HG02885 (cell line): ENCODE data around the gene PITPNB.

Source experiments
- ATAC-seq: cut with Tn5 transposase; IDR thresholded peaks from one replicate; pipeline ENCODE4 v1.9.1; 2021; ENCODE audit warnings: mild to moderate bottlenecking; ENCODE audit not compliant: unreplicated experiment, poor library complexity

Gene PITPNB

DNA sequence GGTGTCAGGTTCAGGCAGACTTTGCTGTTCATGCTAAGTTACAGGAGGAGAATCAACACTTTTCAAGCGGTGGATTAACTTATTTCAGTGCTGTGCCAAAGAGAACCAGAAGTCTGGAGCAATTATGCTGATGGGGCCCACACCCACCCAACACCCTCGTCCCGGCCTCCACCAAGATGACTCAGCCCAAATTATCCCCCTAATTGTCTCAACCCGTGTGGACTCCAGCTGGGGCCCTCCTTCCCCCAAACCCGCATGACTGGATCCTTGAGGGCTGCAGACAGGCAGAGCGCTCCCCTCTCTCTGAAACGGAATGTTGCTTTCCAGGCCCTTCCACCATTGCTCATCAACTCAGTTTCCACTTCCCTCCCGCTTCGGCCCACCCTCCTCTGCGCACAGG lies 82.9 kb downstream of the PITPNB start:
- no peak for ATAC-seq

DNA sequence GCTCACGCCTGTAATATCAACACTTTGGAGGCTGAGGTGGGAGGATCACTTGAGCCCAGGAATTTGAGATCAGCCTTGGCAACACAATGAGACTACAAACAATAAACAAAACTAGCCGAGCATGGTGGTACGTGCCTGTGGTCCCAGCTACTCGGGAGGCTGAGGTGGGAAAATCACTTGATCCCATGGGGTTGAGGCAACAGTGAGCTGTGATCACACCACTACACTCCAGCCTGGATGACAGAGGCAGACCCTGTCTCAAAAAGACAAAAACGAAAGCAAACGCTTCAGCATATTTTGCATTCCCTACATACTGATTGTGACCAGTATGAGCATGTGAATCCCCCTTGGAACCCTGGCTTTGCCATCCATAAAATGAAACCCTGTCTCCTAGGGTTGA lies 83.6 kb downstream of the PITPNB start:
- no peak for ATAC-seq

DNA sequence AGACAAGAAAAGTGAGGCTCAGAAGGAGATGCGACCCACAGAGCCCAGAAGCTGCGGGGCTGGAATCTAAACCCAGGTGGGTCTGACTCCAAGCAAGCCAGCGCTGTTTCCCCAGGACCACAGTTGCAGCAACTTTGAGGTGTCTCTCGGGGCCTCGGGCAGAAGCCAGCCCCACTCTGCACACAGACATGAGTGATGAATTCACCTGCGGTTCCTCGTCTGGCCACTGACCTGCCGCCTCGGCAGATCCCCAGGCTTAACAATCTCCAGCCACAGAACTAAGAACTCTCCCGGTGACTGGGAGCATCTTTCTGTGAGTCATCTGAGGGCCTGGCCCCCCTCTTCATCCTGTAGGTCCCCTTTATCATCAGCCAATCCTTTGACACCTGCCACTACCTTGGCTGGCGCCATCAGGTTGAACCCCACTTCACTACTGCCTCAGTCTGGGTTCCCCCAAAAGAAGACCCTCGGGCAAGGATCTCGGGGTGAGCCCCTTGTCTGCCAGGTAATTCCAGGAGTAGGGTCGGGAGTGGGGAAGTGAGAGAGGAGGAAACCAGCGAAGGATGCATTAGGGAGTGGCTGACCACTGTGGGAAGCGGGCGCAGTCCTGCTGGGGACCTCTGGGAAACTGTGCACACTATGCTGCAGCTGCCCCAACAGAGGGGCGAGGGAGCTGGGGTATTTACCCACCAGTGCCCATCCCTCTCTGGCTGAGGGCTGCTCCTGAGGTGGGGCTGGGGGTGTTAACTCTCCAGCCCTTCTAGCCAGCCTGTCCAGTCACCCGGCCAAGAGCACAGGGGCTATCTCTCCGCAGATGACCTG lies 84.5 kb downstream of the PITPNB start:
- no peak for ATAC-seq

DNA sequence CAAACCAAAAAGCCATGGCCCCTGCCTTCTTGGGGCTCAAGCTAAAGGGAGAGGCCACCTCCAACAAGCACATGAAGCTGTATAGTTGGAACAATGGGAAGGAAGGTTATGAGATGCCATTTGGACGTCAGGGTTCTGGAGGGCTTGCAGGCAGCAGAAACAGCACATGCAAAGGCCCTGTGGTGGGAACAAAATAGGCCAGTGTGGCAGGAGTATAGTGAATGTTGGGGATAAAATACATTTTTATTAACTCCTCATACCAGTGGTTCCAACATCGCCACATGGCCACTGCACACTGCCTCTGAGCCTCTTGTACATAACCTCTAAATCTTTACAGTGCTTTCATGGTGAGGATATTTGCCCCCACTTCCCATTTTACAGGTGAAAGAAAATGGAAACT lies 85.3 kb downstream of the PITPNB start:
- no peak for ATAC-seq

DNA sequence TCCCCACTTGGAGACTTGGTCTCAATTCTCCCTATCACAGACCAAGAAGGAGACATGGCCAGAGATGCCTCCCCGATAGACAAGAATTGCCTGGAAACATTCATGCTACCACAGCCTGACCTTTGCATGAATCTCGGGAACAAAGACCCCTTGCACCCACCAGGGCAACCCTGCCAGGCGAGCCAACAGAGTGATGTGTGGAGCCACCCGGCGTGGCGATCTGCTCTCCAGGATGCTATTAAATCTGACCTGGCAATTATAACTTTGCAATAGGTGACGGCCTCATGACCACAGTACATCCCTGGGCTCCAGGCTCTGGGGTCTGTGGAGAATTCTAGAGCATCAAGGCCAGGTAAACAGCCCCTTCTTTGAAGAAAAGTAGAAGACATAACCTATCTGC lies 86.5 kb downstream of the PITPNB start:
- no peak for ATAC-seq

DNA sequence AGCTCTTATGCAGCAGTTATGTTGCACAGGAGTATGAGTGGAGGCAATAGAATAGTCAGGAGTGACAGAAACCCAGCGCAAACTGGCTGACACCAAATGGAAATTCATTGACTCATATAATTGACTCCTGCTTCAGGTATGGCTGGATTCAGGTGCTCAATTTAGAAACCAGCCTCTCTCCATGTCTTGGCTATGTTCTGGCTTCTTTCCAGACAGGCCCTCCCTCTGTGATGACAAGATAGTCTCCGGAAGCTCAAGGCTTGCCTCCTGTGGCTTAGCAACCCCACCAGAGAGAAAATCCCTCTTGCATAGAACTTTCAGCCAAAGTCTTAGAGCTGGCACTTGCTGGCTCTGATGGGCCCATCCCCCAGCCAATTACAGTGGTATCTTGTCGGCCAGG lies 89.4 kb downstream of the PITPNB start:
- no peak for ATAC-seq

- ATAC-seq = no peak
These were observed 91.2 kb downstream of the PITPNB start for GRCh38 chr22:27827604-27828587.

GRCh38 chr22:27825174-27825573 lies 93.9 kb downstream of the PITPNB start:
- ATAC-seq = no peak

DNA sequence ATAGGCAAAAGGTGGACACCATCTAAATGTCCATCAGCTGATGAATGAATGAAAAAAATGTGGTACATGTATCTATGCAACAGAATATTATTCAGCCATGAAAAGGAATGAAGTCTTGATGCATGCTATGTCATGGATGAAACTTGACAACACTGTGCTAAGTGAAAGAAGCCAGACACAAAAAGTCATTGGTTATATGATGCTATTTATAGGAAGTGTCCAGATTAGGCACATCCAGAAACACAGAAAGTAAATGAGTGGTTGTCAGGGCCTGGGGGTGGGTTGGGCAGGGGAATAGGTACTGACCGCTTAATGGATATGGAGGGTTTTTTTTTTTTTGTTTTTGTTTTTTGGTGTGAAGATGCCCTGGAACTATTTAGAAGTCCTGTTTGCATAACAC lies 95.8 kb downstream of the PITPNB start:
- no peak for ATAC-seq

GRCh38 chr22:27820896-27821866 lies 97.9 kb downstream of the PITPNB start:
- no peak for ATAC-seq

GRCh38 chr22:27816552-27816951 lies 102.5 kb downstream of the PITPNB start:
- ATAC-seq = no peak

DNA sequence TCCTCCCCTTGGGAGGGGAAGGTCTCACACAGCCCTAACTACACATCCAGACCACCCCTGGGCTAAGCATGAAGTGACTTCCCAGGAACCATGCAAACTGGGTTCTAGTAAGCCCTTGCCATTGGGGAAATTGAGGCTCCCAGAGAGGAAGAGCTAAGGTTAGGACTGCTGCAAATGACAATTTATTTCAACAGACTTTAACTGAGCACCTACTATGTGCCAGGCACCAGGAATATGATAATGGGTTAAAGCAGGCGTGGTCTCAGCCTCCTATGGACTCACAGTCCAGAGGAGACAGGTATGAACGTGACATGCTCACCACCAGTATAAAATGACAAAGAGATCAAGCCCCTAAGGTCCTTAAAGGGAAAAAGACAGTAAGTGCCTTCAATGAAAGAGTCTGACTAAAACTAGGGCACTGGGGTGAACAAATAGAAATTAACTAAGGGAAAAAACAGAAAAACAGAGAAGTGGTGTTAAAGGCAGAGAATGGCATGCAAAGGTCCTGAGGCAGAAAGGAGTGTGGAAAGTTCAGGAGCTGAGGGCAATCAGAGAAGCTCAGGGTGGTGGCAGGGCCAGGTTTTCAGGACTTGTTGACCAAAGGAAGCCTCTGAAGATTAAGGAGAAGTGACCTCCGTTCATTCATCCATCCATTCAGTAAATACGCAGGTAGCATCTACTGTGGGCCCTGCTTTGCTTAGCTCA lies 103.1 kb downstream of the PITPNB start:
- ATAC-seq = no peak

DNA sequence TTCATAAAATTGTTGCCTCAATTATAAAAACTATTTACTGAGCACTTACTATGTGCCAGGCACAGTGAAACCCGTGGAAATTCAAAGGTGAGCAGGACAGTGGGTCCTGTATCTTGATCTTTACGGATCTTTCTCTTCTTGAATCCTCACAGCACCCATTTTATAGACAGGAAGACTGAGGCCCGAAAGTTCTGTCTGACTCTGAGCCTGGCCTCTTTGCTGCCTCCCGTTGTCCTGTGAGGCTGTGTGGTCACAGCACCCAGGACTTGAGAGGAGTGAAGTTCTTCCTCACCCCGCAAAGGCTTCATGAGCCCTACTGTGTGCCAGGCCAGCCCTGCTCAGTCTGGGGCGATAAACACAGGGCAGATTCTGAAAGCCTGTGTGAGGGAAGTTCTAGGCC lies 104.1 kb downstream of the PITPNB start:
- no peak for ATAC-seq

- ATAC-seq = no peak
These were observed 107.3 kb downstream of the PITPNB start for GRCh38 chr22:27811778-27812177.

DNA sequence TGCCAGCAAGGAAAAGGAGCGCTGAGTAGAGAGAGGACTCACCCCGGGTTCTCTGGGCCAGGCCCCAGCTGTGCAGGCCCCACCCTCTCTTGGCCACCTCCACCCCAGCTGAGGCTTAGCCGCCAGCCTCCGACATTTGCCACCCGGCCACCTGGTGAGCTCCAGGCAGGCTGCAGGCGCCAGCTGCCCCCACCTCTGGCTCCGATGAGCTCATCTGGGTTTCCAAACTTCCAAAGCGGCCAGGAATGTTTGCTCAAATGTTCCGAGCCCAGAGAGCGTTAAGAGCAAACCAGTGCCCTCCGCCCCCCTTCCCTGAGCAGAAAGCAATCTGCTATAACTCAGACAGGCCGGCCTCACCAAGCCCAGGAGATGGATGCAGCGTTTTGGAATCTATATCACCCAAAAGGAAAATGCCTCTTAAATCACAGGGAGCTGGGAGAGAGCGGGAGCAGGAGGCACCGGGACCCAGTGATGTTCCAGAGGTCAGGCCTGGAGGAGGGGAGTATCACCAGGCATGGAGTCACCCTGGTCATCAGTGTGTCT lies 108.4 kb downstream of the PITPNB start:
- ATAC-seq = no peak

- no peak for ATAC-seq
These were observed 109.1 kb downstream of the PITPNB start for GRCh38 chr22:27809700-27810608.

- no peak for ATAC-seq
These were observed 109.8 kb downstream of the PITPNB start for GRCh38 chr22:27809226-27809603.

DNA sequence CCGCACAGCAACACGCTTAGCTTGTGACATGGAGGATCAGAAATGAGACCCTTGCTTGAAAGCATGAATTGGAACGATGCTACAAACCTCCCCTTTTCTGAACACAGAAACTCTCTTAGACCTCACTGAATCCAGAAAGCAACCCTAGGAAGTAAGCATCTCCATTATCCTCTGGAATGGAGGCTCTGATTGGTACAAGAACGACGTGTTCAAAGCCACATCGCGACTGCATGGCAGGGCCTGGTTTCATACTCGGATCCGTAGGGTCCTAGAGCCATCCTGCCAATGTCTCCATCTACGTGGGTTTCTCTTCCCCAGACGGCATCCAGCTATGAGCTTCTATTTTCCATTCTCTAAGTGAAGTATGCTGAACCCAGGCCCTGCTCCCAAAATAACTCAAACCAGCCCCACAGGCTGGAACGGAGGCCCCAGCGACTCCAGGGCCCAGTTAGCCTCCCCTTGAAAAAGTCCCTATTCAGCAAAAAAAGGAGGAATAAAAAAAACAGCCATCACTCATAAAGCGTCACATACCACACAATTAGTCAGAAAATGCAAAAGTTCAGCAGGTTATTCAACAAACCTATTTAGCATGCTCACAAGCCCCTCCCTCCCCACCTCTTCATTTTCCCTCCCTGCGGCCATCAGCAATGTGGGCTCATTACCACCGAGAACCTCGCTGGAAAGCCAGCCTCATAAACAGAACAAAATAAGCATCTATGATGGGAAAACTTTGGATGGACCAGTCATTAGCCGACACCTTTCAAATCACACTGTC lies 110.4 kb downstream of the PITPNB start:
- no peak for ATAC-seq
